Upper lobe of left lung (tissue), 4 donors: ENCODE measurements around the gene SCFD2.

Source experiments
- CTCF ChIP-seq, 6 experiments: fragments of 450-650 bp in 4 of 6; fragments of 200-600 bp in 2 of 6; sonication (generic) in 2 of 6; IDR thresholded peaks; one replicate each; pipeline ENCODE4 v1.5.1; 2016 to 2019; ENCODE audit warnings: antibody characterized with exemption in 6 of 6
- EP300 ChIP-seq, 4 donors: sonication (generic); formaldehyde crosslinking; IDR thresholded peaks; one replicate each; pipeline ENCODE4 v1.5.1; 2017; ENCODE audit warnings: antibody characterized with exemption in 4 of 4, control low read depth in 2 of 4
- POLR2A ChIP-seq, 4 donors: fragments of 450-650 bp; IDR thresholded peaks; one replicate each; pipeline ENCODE4 v1.5.1; 2016 to 2017; ENCODE audit warnings: antibody characterized with exemption in 4 of 4, mild to moderate bottlenecking in 2 of 4
- POLR2AphosphoS5 ChIP-seq, 2 donors: sonication (generic); formaldehyde crosslinking; IDR thresholded peaks; one replicate each; pipeline ENCODE4 v1.5.1; 2017; ENCODE audit warnings: antibody characterized with exemption in 2 of 2

- TF ChIP-seq CTCF (IDR thresholded peaks at IDR 0.05) (no peak), EP300 (IDR thresholded peaks at IDR 0.05) (no peak), POLR2A (IDR thresholded peaks at IDR 0.05) (no peak), POLR2AphosphoS5 (IDR thresholded peaks at IDR 0.05) (no peak)
Measured at GRCh38 chr4:52889778-52890520, 475.9 kb downstream of the SCFD2 start.
